Measurements from ENCODE around the gene LUZP1.
A peak's percentile ranks its signal among the peaks of the same experiment; 100 is the strongest.
"Not testable (repeated sequence)": the region's sequence is repeated elsewhere in the genome, so short reads cannot be mapped to it uniquely, and the experiment has no call there.

LUZP1 gene

DNA sequence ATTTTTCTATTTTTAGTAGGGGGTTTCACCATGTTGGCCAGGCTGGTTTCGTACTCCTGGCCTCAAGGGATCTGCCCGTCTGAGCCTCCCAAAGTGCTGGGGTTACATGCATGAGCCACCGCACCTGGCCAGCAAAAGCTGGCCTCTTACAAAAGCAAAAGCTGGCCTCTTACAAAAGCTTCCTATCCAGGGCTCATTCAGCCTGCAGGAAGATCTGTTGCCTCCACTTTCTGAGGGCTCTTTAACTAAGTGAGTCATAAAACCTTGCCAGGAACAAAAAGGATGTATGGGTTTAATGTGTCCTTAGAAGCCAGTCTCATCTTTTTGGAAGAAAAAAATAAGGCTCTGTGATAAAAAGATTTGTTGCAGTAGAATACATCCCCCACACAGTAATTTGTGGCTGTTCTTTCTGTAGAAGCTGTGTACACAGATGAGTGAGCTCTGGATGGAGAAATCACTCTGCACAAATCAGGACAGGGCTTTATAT lies 33.6 kb upstream of the LUZP1 start:
- H3K27me3 Mint-ChIP-seq, result peaks cover 21 to 26% of the 10 kb centered on the region in 2 donors
- H3K27ac Mint-ChIP-seq, result no peak overlapping the region
- DNase-seq, result no peak
- peaks cover 5% of the 10 kb centered on the region for H3K36me3 Mint-ChIP-seq (ENCODE audit: insufficient read depth)
- H3K9me3 Mint-ChIP-seq, result no peaks in the 10 kb centered on the region
- H3K4me1 Mint-ChIP-seq (ENCODE audit: low read depth in 2 of 2), result no peaks in the 10 kb centered on the region
- no peak overlapping the region for H3K4me3 Mint-ChIP-seq
- no peak for ATAC-seq (replicated peaks)

DNA sequence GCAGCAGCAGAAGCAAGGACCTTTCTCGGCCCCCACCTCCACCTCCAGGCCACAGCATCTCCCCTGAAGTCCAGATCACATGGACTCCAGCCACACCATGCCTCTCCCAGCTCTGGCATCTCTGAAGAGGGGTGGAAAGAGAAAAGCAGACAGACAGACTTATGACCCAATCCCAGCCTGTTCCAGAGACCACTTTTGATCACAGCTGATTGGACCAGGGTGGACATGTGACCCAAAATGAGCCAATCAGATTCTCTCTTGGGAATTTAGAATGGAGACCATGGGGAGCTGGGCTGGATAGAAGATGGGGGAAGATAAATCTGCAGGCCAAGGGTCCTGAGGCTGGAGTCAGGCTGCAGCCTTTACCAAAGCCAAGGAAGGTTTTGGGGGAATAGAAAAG lies 32.2 kb upstream of the LUZP1 start:
- ATAC-seq (replicated peaks), result no peak
- H3K36me3 Mint-ChIP-seq (ENCODE audit: insufficient read depth), result peaks cover 5% of the 10 kb centered on the region
- H3K27me3 Mint-ChIP-seq, result peaks cover 11 to 15% of the 10 kb centered on the region in 2 donors
- H3K9me3 Mint-ChIP-seq, result no peaks in the 10 kb centered on the region
- no peak overlapping the region for H3K27ac Mint-ChIP-seq
- no peak for DNase-seq
- H3K4me1 Mint-ChIP-seq (ENCODE audit: low read depth in 2 of 2), result no peaks in the 10 kb centered on the region
- no peak overlapping the region for H3K4me3 Mint-ChIP-seq

DNA sequence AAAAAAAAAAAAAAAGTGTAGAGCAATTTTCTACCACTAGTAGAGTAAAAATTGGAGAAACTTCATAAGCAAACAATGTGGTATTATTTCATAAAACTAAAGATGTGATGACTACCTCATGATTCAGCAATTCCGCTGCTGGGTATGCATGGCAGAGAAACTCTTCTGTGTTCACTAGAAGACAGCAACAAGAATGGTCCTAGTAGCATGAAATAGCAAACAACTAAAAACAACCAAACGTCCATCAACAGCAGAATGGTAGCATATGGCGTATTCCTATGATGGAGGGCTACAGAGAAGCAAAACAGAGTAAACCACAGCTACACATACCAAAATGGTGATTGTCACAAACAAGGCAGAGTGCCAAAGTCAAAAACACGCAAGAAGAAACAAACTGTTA lies 29.7 kb upstream of the LUZP1 start:
- Mint-ChIP-seq H3K4me3 (no peak overlapping the region), H3K36me3 (ENCODE audit: insufficient read depth) (peaks cover 5% of the 10 kb centered on the region), H3K27me3 (peaks cover 5 to 19% of the 10 kb centered on the region in 2 donors), H3K27ac (no peak overlapping the region), H3K4me1 (ENCODE audit: low read depth in 2 of 2) (peaks cover 0 to 2% of the 10 kb centered on the region in 2 donors), H3K9me3 (no peaks in the 10 kb centered on the region)
- DNase-seq (no peak), ATAC-seq (replicated peaks) (no peak)

DNA sequence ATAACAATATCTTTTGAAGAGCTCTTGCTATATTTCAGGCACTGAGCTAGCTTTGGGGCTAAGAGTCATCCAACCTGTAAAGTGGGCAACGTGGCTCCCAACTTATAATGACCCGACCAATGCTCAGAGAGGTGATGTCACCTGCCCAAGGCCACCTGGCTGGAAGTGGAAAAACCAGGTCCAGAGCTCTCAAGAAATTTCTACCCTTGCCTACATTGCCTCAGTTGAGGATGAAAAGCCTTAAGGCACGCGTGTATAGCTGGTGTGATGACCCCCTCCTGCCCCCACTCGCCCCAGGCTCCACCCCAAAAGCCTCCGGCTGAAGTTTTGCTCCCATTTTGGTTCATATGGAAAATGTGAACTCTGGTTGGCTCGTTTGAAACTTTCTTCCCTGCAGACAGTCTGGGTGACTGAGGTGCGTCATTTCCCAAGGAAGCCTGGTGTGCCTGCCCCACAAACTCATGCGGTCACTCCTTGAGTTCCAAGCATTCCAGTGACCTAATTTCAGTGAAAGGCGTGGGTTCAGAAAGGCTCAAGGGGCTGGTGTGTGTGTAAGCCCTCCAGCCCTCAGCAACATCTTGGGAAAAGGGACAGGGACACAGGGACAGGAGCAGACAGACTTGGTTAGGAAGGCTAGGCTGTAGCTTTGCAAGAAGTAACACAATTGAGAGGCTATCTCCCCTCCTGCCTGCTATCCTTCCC lies 28.1 kb upstream of the LUZP1 start:
- DNase-seq (no peak), ATAC-seq (replicated peaks) (no peak)
- Mint-ChIP-seq H3K4me3 (no peak overlapping the region), H3K27ac (no peak overlapping the region), H3K4me1 (ENCODE audit: low read depth in 2 of 2) (peaks cover 0 to 2% of the 10 kb centered on the region in 2 donors), H3K27me3 (peaks cover 10 to 35% of the 10 kb centered on the region in 2 donors), H3K9me3 (no peaks in the 10 kb centered on the region), H3K36me3 (ENCODE audit: insufficient read depth) (peaks cover 5% of the 10 kb centered on the region)

DNA sequence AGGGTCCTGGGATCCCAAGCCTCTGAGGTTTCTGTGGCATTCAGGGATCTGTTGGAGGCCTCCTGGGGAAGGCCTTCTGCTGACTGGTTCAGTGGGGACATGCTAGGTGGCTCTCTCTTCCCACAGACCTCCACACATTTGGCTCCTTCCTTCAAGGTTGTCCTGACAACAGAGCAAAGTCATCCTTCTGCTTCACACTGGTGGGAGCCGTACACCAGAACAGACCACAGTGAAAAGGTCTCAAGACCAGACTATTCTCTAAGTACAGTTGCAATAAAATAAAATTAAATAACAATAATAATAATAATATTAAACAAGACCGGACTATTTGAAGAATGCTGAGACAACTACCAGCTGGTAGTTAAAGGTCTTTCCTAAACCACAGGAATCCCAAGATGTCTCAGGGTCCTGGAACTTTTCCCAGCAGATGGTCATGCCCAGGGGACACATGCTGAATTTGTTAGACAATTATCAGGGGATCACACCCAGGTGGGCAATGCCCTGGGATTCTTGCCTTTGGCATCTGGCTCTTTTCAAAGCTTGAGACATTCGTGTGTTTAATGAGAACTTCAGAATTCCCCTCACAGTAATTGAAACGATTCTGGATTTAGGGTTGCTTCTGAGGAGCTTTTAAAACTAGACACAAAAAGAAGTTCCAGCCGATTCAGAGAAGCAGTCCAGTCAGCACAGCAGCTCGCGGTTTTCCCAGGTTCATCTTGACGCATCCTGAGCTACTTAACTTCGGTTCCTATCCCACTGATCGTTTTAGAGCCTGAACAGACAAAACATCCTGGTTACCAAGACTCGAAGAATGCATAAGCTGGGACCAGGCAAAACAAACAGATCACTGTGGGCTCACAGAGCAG lies 25.7 kb upstream of the LUZP1 start:
- Mint-ChIP-seq H3K27me3 (peaks cover 10 to 51% of the 10 kb centered on the region in 2 donors), H3K36me3 (ENCODE audit: insufficient read depth) (peaks cover 5% of the 10 kb centered on the region), H3K9me3 (no peaks in the 10 kb centered on the region), H3K4me1 (ENCODE audit: low read depth in 2 of 2) (peaks cover 0 to 2% of the 10 kb centered on the region in 2 donors), H3K27ac (no peak overlapping the region), H3K4me3 (no peak overlapping the region)
- no peak for DNase-seq
- ATAC-seq (replicated peaks), result no peak

DNA sequence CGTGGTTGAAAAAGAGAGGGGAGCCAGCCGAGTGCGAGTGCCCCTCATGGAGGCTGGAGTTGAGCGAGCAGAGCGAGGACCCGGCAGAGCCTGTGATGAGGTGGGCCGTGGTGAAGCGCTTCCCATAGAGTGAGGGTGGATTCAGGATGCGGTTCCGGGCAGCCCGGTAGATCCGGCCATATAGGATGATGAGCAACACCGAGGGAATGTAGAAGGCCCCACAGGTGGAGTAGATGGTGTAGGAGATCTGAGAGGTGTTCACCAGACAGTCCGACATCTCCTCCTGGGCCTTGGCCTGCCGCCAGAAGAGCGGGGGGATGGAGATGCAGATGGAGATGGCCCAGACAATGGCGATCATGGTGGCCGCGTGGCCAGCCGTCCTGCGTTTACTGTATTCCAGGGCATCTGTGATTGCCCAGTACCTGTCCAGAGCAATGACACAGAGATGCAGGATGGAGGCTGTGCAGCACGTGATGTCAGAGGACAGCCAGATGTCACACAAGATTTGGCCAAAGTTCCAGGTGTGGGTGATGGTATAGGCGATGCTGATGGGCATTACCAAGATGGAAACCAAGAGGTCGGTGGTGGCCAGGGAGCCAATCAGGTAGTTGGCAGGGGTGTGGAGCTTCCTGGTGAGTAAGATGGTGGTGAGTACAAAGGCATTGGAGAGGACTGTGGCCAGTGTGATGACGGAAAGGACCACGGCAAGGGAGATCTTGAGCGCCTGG lies 24.9 kb upstream of the LUZP1 start:
- Mint-ChIP-seq H3K4me3 (no peak overlapping the region), H3K9me3 (no peaks in the 10 kb centered on the region), H3K27me3 (peaks cover 10 to 51% of the 10 kb centered on the region in 2 donors), H3K4me1 (ENCODE audit: low read depth in 2 of 2) (peaks cover 0 to 2% of the 10 kb centered on the region in 2 donors), H3K36me3 (ENCODE audit: insufficient read depth) (peaks cover 5% of the 10 kb centered on the region), H3K27ac (no peak overlapping the region)
- no peak for ATAC-seq (replicated peaks)
- no peak for DNase-seq

DNA sequence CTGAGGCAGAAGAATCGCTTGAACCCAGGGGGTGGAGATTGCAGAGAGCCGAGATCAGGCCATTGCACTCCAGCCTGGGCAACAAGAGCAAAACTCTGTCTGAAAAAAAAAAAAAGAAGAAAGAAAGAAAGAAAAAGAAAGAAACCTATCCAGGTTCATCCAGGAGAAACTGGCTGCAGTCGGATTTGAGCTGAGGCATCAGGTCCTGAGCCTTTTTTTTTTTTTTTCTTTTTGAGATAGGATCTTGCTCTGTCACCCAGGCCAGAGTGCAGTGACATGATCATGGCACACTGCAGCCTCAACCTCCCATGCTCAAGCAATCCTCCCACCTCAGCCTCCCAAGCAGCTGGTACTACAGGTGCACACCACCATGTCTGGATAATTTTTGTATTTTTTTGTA lies 22.5 kb upstream of the LUZP1 start:
- H3K27me3 Mint-ChIP-seq, result peaks cover 10 to 51% of the 10 kb centered on the region in 2 donors
- no peak overlapping the region for H3K27ac Mint-ChIP-seq
- H3K9me3 Mint-ChIP-seq, result no peaks in the 10 kb centered on the region
- no peaks in the 10 kb centered on the region for H3K36me3 Mint-ChIP-seq (ENCODE audit: insufficient read depth)
- no peak overlapping the region for H3K4me3 Mint-ChIP-seq
- peaks cover 0 to 2% of the 10 kb centered on the region in 2 donors for H3K4me1 Mint-ChIP-seq (ENCODE audit: low read depth in 2 of 2)
- ATAC-seq (replicated peaks), result no peak
- no peak for DNase-seq

DNA sequence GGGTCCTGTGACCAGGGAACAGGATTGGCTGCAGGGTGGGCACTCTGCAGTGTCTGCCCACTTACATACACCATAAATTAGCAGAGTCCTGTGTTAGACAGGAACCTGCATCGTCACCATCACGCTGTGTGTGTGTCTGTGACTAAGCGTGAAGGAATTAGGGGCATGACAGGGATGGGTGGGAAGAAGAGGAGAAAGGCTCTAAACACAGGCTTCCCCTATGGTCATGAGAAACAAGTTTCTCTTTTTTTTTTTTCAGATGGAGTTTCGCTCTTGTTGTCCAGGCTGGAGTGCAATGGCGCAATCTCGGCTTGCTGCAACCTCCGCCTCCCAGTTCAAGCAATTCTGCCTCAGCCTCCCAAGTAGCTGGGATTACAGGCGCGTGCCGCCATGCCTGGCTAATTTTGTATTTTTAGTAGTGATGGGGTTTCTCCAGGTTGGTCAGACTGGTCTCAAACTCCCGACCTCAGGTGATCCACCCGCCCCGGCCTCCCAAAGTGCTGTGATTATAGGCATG lies 20.3 kb upstream of the LUZP1 start:
- not testable (repeated sequence) for H3K9me3 Mint-ChIP-seq; H3K27ac Mint-ChIP-seq; H3K4me1 Mint-ChIP-seq (ENCODE audit: low read depth in 2 of 2); DNase-seq; ATAC-seq (replicated peaks); H3K36me3 Mint-ChIP-seq (ENCODE audit: insufficient read depth); H3K4me3 Mint-ChIP-seq
- peaks cover 10 to 38% of the 10 kb centered on the region in 2 donors for H3K27me3 Mint-ChIP-seq

DNA sequence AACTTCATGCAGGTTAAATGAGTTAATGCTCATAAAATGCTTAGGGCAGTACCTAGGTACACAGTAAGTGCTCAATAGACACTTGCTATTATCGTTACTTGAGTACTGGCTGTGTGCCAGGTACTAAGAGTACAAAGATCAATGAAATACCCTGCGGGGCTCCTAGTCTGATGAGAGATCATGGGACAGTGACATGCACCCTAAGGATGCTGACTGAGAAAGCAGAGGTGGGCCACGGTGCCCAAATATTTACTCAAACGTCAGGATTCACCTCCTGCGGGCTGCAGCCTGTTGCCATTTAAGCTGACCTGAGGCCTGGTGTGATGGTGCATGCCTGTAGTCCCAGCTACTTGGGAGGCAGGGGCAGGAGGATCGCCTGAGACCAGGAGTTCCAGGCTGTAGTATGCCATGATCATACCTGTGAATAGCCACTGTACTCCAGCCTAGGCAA lies 19.8 kb upstream of the LUZP1 start:
- Mint-ChIP-seq H3K4me3 (no peak overlapping the region), H3K4me1 (ENCODE audit: low read depth in 2 of 2) (peaks cover 10 to 11% of the 10 kb centered on the region in 2 donors), H3K27me3 (peaks cover 5 to 32% of the 10 kb centered on the region in 2 donors), H3K27ac (no peak overlapping the region), H3K9me3 (no peaks in the 10 kb centered on the region), H3K36me3 (ENCODE audit: insufficient read depth) (no peaks in the 10 kb centered on the region)
- ATAC-seq (replicated peaks), result no peak
- no peak for DNase-seq

DNA sequence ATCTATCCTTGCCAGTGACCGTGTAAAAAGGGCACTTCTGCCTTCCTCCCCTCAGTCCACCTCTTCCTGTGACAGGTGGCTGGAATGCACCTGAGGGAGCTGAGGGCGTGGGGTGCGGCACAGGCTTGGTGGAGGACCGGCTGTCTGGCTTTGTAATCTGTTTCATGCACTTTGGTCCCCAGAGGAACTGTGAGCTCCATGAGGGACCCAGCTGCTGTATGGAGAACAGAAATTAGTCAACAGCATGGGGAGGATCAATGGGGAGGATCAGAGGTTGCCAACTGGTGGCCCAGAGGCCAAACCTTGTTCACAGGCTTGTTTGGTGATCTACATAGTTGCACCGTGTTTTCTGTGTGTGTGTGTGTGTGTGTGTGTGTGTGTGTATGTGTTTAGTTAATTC lies 19.0 kb upstream of the LUZP1 start:
- ATAC-seq (replicated peaks), result no peak
- DNase-seq, result no peak
- Mint-ChIP-seq H3K4me3 (no peak overlapping the region), H3K4me1 (ENCODE audit: low read depth in 2 of 2) (peaks cover 10 to 11% of the 10 kb centered on the region in 2 donors), H3K36me3 (ENCODE audit: insufficient read depth) (no peaks in the 10 kb centered on the region), H3K27me3 (peaks cover 0 to 24% of the 10 kb centered on the region in 2 donors), H3K9me3 (no peaks in the 10 kb centered on the region), H3K27ac (no peak overlapping the region)

DNA sequence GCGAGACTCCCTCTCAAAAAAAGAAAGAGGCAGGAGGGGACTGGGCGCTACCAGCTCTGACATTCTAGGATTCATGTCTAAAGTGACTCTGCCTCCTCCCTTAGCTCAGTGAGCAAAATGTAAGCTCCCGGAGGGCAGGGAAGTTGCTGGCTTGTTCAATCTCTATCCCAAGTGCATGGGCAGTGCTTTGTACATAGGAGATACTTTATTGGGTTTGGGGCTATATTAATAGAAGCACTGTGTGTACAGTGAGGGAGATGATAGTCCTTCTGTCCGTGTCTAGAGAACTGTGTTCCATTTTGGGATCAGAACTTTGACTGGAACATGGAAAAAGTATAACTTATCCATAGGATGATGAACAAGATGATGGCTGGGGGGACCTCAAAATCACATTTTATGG lies 16.7 kb upstream of the LUZP1 start:
- no peak for ATAC-seq (replicated peaks)
- no peak overlapping the region for H3K4me3 Mint-ChIP-seq

DNA sequence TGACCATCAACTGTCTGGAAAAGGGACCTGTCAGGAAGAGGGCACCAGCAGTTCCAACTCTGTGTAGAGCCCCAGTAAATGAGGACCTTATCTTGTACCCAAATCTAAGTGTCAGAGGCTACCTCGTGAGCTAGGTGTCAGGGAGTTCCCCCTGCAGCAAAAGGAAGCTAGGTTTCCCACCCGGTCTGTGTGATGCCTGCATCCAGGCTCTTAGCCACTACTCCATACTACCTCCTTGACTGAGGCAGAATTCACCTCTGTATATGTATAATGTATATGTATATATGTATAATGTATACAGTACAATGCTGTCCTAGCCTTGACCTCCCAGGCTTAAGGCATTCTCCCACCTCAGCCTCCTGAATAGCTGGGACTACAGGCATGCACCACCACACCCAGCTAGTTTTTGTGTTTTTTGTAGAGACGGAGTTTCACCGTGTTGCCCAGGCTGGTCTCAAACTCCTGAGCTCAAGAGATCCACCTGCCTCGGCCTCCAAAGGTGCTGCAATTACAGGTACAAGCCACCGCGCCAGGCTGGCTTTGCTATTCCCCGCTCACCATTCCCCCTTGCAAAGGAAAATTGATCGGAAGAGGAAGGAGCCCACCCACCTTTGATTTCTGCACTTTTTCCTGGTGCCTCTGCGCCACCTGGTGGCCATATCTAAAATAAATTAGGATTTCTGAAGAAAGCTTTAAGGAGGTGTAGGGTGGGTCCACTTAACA lies 15.7 kb upstream of the LUZP1 start:
- DNase-seq, result peak; percentile 42 to 48 (median 47)

More for the DNA sequence above, 16.7 kb upstream of the LUZP1 start:
- no peak overlapping the region for H3K27ac Mint-ChIP-seq
- H3K4me1 Mint-ChIP-seq (ENCODE audit: low read depth in 2 of 2), result peaks cover 10 to 11% of the 10 kb centered on the region in 2 donors
- peaks cover 0 to 10% of the 10 kb centered on the region in 2 donors for H3K27me3 Mint-ChIP-seq
- no peaks in the 10 kb centered on the region for H3K36me3 Mint-ChIP-seq (ENCODE audit: insufficient read depth)
- DNase-seq, result no peak
- no peaks in the 10 kb centered on the region for H3K9me3 Mint-ChIP-seq

More for the DNA sequence above, 15.7 kb upstream of the LUZP1 start:
- Mint-ChIP-seq H3K27ac (peak overlapping the region; percentile 29 to 70), H3K36me3 (ENCODE audit: insufficient read depth) (no peaks in the 10 kb centered on the region), H3K9me3 (no peaks in the 10 kb centered on the region), H3K27me3 (peaks cover 0 to under 1% of the 10 kb centered on the region in 2 donors), H3K4me1 (ENCODE audit: low read depth in 2 of 2) (peaks cover 10 to 11% of the 10 kb centered on the region in 2 donors), H3K4me3 (peak overlapping the region; percentile 64 to 81)
- peak; percentile 89 for ATAC-seq (replicated peaks)
